Uterus (tissue), 2 donors: ENCODE results near the gene MTIF3.

Experiments
- CTCF ChIP-seq, 4 experiments: fragments of 200-600 bp in 2 of 4; fragments of 450-650 bp in 2 of 4; sonication (generic) in 2 of 4; IDR thresholded peaks; one replicate each; pipeline ENCODE4 v1.5.1; 2016 to 2019; ENCODE audit warnings: antibody characterized with exemption in 4 of 4, mild to moderate bottlenecking in 2 of 4, moderate library complexity in 1 of 4
- POLR2A ChIP-seq, 2 donors: fragments of 450-650 bp; IDR thresholded peaks; one replicate each; pipeline ENCODE4 v1.6.1; 2016; ENCODE audit warnings: antibody characterized with exemption in 2 of 2, mild to moderate bottlenecking in 1 of 2, moderate library complexity in 1 of 2

- TF ChIP-seq POLR2A (IDR thresholded peaks at IDR 0.05), result no peak
- no peak for TF ChIP-seq CTCF (IDR thresholded peaks at IDR 0.05)
Observed at GRCh38 chr13:27489456-27489855, 39.1 kb upstream of the MTIF3 start.
